ENCODE data around the gene PLCL1.

Gene PLCL1

GRCh38 chr2:197941715-197942114, 137.3 kb downstream of the PLCL1 start:
- intact Hi-C loops (cut with micrococcal nuclease) = no loop called here
- H3K9me3 Mint-ChIP-seq = no peaks in the 10 kb centered on the region
- H3K27ac Mint-ChIP-seq = no peak overlapping the region
- peaks cover 9% of the 10 kb centered on the region for H3K27me3 Mint-ChIP-seq
- H3K4me3 Mint-ChIP-seq = no peak overlapping the region
- no peaks in the 10 kb centered on the region for H3K36me3 Mint-ChIP-seq (ENCODE audit: low read depth)
- H3K4me1 Mint-ChIP-seq (ENCODE audit: low read depth) = peaks cover 14% of the 10 kb centered on the region

GRCh38 chr2:197943731-197944130, 139.3 kb downstream of the PLCL1 start:
- H3K4me1 Mint-ChIP-seq (ENCODE audit: low read depth) = peaks cover 5% of the 10 kb centered on the region
- H3K4me3 Mint-ChIP-seq = no peak overlapping the region
- intact Hi-C loops (cut with micrococcal nuclease) = no loop called here

DNA sequence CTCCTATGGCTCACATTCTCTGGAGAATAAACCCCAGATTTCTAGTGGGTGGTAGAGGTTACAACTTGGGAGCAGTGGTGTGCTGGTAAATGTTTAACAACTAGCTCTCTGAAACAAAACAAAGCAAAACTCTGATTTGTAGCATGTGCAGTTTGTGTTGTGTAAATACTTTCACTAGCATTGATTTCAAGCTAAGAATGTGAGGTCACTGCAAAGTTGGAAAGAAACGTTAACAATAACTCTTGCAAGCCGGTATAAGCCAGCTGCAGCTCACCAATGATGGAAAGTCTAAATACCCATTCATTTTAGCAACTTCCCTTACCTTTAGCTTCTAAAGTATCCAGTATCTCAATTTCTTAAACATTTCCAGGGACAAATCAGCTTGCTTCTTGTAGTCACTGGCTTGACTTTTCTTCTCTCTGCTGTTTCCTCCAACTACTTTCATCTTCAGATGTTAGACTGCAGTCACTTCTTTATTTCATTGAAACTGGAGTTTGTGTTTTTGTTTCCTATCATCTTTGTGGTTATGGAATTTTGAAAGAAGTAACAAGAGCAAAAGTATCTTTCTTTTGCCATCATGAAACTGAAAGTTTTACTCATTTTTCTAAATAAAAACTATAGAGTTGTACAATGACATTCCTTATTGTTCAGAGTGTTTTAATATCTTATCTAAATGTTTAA, 140.2 kb downstream of the PLCL1 start:
- intact Hi-C loops (cut with micrococcal nuclease) = no loop called here
- Mint-ChIP-seq H3K4me1 (ENCODE audit: low read depth) (peaks cover 5% of the 10 kb centered on the region), H3K36me3 (ENCODE audit: low read depth) (no peaks in the 10 kb centered on the region), H3K9me3 (no peaks in the 10 kb centered on the region), H3K27me3 (peaks cover 12% of the 10 kb centered on the region), H3K27ac (no peak overlapping the region), H3K4me3 (no peak overlapping the region)

More at GRCh38 chr2:197943731-197944130, 139.3 kb downstream of the PLCL1 start:
- Mint-ChIP-seq H3K36me3 (ENCODE audit: low read depth) (no peaks in the 10 kb centered on the region), H3K9me3 (no peaks in the 10 kb centered on the region), H3K27me3 (peaks cover 12% of the 10 kb centered on the region), H3K27ac (no peak overlapping the region)

GRCh38 chr2:197946562-197946961, 142.2 kb downstream of the PLCL1 start:
- Mint-ChIP-seq H3K4me3 (no peak overlapping the region), H3K27ac (no peak overlapping the region), H3K9me3 (no peaks in the 10 kb centered on the region), H3K27me3 (peaks cover 12% of the 10 kb centered on the region), H3K36me3 (ENCODE audit: low read depth) (no peaks in the 10 kb centered on the region), H3K4me1 (ENCODE audit: low read depth) (peaks cover 5% of the 10 kb centered on the region)
- intact Hi-C loops (cut with micrococcal nuclease) = no loop called here

- H3K4me3 Mint-ChIP-seq = no peak overlapping the region
- peaks cover 5% of the 10 kb centered on the region for H3K4me1 Mint-ChIP-seq (ENCODE audit: low read depth)
- H3K9me3 Mint-ChIP-seq = no peaks in the 10 kb centered on the region
- H3K36me3 Mint-ChIP-seq (ENCODE audit: low read depth) = no peaks in the 10 kb centered on the region
- peaks cover 5% of the 10 kb centered on the region for H3K27me3 Mint-ChIP-seq
- intact Hi-C loops (cut with micrococcal nuclease) = no loop called here
- H3K27ac Mint-ChIP-seq = no peak overlapping the region
These were observed 142.9 kb downstream of the PLCL1 start for GRCh38 chr2:197947219-197947757.

- no peaks in the 10 kb centered on the region for H3K9me3 Mint-ChIP-seq
- H3K4me1 Mint-ChIP-seq (ENCODE audit: low read depth) = peaks cover 5% of the 10 kb centered on the region
- no peak overlapping the region for H3K27ac Mint-ChIP-seq
- no peak overlapping the region for H3K4me3 Mint-ChIP-seq
- no peaks in the 10 kb centered on the region for H3K36me3 Mint-ChIP-seq (ENCODE audit: low read depth)
- intact Hi-C loops (cut with micrococcal nuclease) = no loop called here
- H3K27me3 Mint-ChIP-seq = peaks cover 5% of the 10 kb centered on the region
These were observed 144.8 kb downstream of the PLCL1 start for GRCh38 chr2:197949224-197949623.

DNA sequence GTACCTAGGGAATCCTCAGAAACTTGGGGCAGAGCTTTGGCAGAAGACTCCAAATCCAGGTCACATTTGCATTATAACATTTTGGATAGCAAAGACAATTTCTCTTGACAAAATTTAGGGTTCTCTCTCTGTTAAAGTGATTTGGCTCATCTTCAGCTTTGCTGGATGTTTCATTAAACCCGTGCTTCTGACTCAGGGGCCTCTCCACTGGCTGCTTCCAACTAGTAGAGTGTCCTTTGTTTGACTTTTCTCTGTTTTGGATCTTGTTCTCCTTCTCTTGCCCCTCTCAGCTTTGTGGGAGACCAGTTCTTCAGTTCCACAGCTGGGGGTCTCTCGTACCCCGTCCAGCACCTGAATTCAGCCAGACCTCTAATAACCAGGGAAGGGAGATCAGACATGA, 145.6 kb downstream of the PLCL1 start:
- H3K27ac Mint-ChIP-seq = no peak overlapping the region
- no peaks in the 10 kb centered on the region for H3K9me3 Mint-ChIP-seq
- H3K36me3 Mint-ChIP-seq (ENCODE audit: low read depth) = no peaks in the 10 kb centered on the region
- peaks cover 5% of the 10 kb centered on the region for H3K27me3 Mint-ChIP-seq
- H3K4me3 Mint-ChIP-seq = no peak overlapping the region
- intact Hi-C loops (cut with micrococcal nuclease) = no loop called here
- H3K4me1 Mint-ChIP-seq (ENCODE audit: low read depth) = no peaks in the 10 kb centered on the region

DNA sequence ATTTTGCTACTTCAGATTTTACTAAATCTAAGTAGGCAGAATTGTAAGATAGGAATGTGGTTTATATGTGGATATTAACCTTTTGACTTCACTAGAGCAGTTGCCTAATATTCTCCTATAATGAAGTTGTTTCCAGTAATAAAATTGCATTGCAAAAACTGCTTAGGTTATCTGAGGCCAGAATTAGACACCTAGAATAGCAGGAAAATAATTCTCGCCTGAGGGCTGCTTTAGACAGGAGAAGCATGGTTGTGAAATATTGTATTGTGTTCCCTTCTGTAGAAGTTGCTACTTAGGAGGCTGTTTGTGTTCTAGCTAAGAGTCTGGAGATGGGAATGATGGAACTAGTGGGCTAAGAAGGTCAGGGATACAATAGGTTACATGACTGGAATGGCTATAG, 146.3 kb downstream of the PLCL1 start:
- Mint-ChIP-seq H3K4me1 (ENCODE audit: low read depth) (no peaks in the 10 kb centered on the region), H3K9me3 (no peaks in the 10 kb centered on the region), H3K27me3 (peaks cover 5% of the 10 kb centered on the region), H3K36me3 (ENCODE audit: low read depth) (no peaks in the 10 kb centered on the region), H3K27ac (no peak overlapping the region), H3K4me3 (no peak overlapping the region)
- intact Hi-C loops (cut with micrococcal nuclease) = no loop called here

DNA sequence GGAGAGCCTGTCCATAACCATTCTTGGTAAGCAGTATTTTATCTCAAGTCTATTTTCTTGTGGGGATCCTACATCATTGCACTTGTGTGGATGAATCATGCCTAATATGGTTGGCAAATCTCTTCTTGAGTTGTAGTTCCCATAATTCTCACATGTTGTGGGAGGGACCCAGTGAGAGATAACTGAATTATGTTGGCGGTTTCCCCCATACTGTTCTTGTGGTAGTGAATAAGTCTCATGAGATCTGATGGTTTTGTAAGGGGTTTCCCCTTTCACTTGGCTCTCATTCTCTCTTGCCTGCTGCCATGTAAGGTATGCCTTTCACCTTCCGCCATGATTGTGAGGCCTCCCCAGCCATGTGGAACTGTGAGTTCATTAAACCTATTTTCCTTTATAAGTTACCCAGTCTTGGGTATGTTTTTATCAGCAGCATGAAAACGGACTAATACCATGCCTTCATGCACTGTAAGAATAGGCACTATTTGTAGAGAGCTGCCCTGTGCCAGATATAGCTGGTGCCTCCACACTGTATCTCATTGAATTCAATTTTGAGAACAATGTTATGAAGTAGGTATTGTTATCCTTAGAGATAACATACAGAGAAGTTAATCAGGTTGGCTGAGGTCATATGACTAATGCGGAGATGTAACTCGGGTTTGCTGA, 148.3 kb downstream of the PLCL1 start:
- no peaks in the 10 kb centered on the region for H3K4me1 Mint-ChIP-seq (ENCODE audit: low read depth)
- H3K4me3 Mint-ChIP-seq = no peak overlapping the region
- H3K36me3 Mint-ChIP-seq (ENCODE audit: low read depth) = no peaks in the 10 kb centered on the region
- no peak overlapping the region for H3K27ac Mint-ChIP-seq
- H3K9me3 Mint-ChIP-seq = no peaks in the 10 kb centered on the region
- intact Hi-C loops (cut with micrococcal nuclease) = no loop called here
- H3K27me3 Mint-ChIP-seq = peaks cover 6% of the 10 kb centered on the region

DNA sequence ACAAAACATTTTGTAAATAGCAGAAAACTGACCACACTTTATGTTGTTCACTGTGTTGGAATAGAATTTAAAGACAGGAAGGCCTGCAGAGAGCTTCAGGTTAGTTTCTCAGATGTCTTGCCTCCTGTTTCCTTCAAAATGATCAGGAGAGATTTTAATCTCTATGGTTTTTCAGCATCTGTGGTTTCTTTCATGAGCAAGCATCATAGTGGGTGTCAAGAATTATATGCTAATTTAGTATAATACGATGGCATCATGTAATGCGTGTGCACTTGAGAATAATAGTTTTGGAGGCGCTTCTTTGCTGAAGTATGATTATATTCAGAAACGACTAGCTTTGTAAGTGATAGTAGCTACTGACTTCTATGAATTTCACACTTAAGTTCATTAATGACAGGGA, 149.9 kb downstream of the PLCL1 start:
- H3K9me3 Mint-ChIP-seq = no peaks in the 10 kb centered on the region
- no peak overlapping the region for H3K4me3 Mint-ChIP-seq
- no peak overlapping the region for H3K27ac Mint-ChIP-seq
- no peaks in the 10 kb centered on the region for H3K4me1 Mint-ChIP-seq (ENCODE audit: low read depth)
- H3K27me3 Mint-ChIP-seq = peaks cover 3% of the 10 kb centered on the region
- H3K36me3 Mint-ChIP-seq (ENCODE audit: low read depth) = no peaks in the 10 kb centered on the region
- intact Hi-C loops (cut with micrococcal nuclease) = no loop called here

DNA sequence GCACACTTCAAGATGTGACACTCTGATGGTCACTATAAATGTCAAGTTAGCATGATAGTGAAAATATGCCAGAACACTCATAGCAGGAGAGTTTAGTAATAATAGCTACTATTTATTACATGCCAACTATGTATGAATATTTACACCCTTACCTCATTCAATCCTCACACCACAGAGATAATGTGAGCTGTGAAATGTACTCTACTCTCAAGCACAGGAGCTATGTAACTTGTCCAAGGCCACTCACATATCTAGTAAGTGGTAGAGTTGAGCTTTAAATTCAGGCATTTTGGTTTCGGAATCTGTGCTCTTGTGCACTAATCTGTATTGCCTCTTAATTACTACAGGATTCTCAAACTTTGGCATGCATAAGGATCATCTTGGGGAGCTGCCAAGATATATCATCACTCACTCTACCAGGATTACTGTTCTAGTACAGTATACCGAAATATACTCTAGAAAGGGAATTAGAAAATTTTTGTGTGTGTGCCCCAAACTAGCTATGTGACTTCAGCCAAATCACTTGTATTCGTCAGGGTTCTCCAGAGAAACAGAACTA, 154.3 kb downstream of the PLCL1 start:
- Mint-ChIP-seq H3K4me1 (ENCODE audit: low read depth) (no peaks in the 10 kb centered on the region), H3K27me3 (peaks cover 1% of the 10 kb centered on the region), H3K27ac (no peak overlapping the region), H3K36me3 (ENCODE audit: low read depth) (no peaks in the 10 kb centered on the region), H3K9me3 (peaks cover 11% of the 10 kb centered on the region), H3K4me3 (no peak overlapping the region)
- intact Hi-C loops (cut with micrococcal nuclease) = no loop called here

DNA sequence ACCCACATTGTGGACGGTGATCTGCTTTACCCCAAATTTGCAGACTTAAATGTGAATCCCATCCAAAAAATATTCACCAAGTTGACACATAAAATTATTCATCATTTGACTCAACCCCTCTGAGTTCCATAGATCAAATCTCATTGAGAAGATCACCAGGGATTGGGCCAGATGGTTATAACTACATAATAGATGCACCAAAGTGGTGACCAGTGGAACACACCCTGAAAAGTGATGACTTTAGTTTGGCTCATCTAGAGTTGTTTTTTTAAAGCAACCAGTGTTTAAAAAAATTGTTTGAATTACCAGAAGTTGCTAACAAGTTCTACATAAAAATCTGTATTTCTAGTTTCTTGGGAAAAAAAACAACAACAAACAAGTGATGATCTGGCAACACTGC, 155.0 kb downstream of the PLCL1 start:
- no peak overlapping the region for H3K4me3 Mint-ChIP-seq
- H3K36me3 Mint-ChIP-seq (ENCODE audit: low read depth) = no peaks in the 10 kb centered on the region
- H3K27ac Mint-ChIP-seq = no peak overlapping the region
- H3K27me3 Mint-ChIP-seq = peaks cover 1% of the 10 kb centered on the region
- H3K4me1 Mint-ChIP-seq (ENCODE audit: low read depth) = no peaks in the 10 kb centered on the region
- intact Hi-C loops (cut with micrococcal nuclease) = no loop called here
- peaks cover 18% of the 10 kb centered on the region for H3K9me3 Mint-ChIP-seq

GRCh38 chr2:197960786-197961185, 156.4 kb downstream of the PLCL1 start:
- Mint-ChIP-seq H3K27ac (no peak overlapping the region), H3K4me3 (no peak overlapping the region), H3K4me1 (ENCODE audit: low read depth) (no peaks in the 10 kb centered on the region), H3K27me3 (peaks cover 1% of the 10 kb centered on the region), H3K36me3 (ENCODE audit: low read depth) (no peaks in the 10 kb centered on the region), H3K9me3 (peaks cover 32% of the 10 kb centered on the region)
- intact Hi-C loops (cut with micrococcal nuclease) = no loop called here

DNA sequence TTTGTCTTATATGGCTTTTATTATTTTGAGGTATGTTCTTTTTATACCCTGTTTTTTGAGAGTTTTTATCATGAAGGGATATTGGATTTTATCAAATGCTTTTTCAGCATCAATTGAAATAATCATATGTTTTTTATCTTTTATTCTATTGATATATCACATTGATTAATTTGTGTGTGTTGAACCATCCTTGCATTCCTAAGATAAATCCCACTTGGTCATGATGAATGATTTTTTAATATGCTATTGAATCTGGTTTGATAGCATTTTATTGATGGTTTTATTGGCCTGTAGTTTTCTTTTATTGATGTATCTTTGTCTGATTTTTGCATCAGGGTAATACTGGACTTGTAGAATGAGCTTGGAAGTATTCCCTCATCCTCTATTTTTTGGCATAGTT, 160.3 kb downstream of the PLCL1 start:
- Mint-ChIP-seq H3K4me1 (ENCODE audit: low read depth) (no peaks in the 10 kb centered on the region), H3K36me3 (ENCODE audit: low read depth) (no peaks in the 10 kb centered on the region)
- intact Hi-C loops (cut with micrococcal nuclease) = no loop called here

More for the DNA sequence above, 160.3 kb downstream of the PLCL1 start:
- no peak overlapping the region for H3K27ac Mint-ChIP-seq
- H3K4me3 Mint-ChIP-seq = no peak overlapping the region
- peaks cover 37% of the 10 kb centered on the region for H3K9me3 Mint-ChIP-seq
- no peaks in the 10 kb centered on the region for H3K27me3 Mint-ChIP-seq

Measured in dendritic cell treated with granulocyte-macrophage colony-stimulating factor and Interleukin-4, amounts not matched to agents 40 ng/mL and 50 ng/mL, for 4 days (primary cell).